NCI-H1694 (cell line): ENCODE data around the gene SP110.
"Not testable (repeated sequence)": the region's sequence is repeated elsewhere in the genome, so short reads cannot be mapped to it uniquely, and the experiment has no call there.

ENCODE experiments used
- DNase-seq: peaks from one replicate; lab custom pipeline; 2025; lab: John Stamatoyannopoulos, UW

The SP110 gene

GRCh38 chr2:230219419-230220331 is at the start of gene SP110:
Gene SP110, minus strand, starts transcription at chr2:230219984. Its CDS starts 3,057 bp downstream, at chr2:230216927.
- no peak for DNase-seq

- no peak for DNase-seq
Observed at GRCh38 chr2:230268606-230269243, 48.9 kb upstream of the SP110 start.

GRCh38 chr2:230267556-230267955 is 47.8 kb upstream of the SP110 start:
- DNase-seq = no peak

- DNase-seq = no peak
Observed at GRCh38 chr2:230267059-230267458, 47.3 kb upstream of the SP110 start.

- no peak for DNase-seq
Observed at GRCh38 chr2:230266638-230267037, 46.9 kb upstream of the SP110 start.

- not testable (repeated sequence) for DNase-seq
Observed at GRCh38 chr2:230264945-230265344, 45.2 kb upstream of the SP110 start.

GRCh38 chr2:230262246-230262645 is 42.5 kb upstream of the SP110 start:
- DNase-seq = no peak

GRCh38 chr2:230258483-230258882 is 38.7 kb upstream of the SP110 start:
- DNase-seq = no peak

GRCh38 chr2:230256733-230257332 is 37.0 kb upstream of the SP110 start:
- no peak for DNase-seq

- no peak for DNase-seq
Observed at GRCh38 chr2:230254152-230254881, 34.5 kb upstream of the SP110 start.

- DNase-seq = no peak
Observed at GRCh38 chr2:230250231-230250630, 30.4 kb upstream of the SP110 start.

- DNase-seq = no peak
Observed at GRCh38 chr2:230246206-230246605, 26.4 kb upstream of the SP110 start.

GRCh38 chr2:230244211-230244610 is 24.4 kb upstream of the SP110 start:
- DNase-seq = no peak

GRCh38 chr2:230234845-230235244 is 15.1 kb upstream of the SP110 start:
- DNase-seq = no peak

GRCh38 chr2:230234122-230234722 is 14.4 kb upstream of the SP110 start:
- no peak for DNase-seq

GRCh38 chr2:230231251-230231650 is 11.5 kb upstream of the SP110 start:
- no peak for DNase-seq

- DNase-seq = no peak
Observed at GRCh38 chr2:230230496-230231200, 10.9 kb upstream of the SP110 start.

- no peak for DNase-seq
Observed at GRCh38 chr2:230230087-230230486, 10.3 kb upstream of the SP110 start.

- DNase-seq = no peak
Observed at GRCh38 chr2:230227216-230227615, 7.4 kb upstream of the SP110 start.

GRCh38 chr2:230226051-230226551 is 6.3 kb upstream of the SP110 start:
- DNase-seq = no peak

GRCh38 chr2:230225486-230225885 is 5.7 kb upstream of the SP110 start, which contains the start of gene SP140:
Gene SP140, plus strand, starts transcription at chr2:230225736. Its CDS starts 109 bp downstream, at chr2:230225845.
- DNase-seq = no peak
